Breast epithelium (tissue), 3 donors: Measurements from ENCODE around the gene ADAMTSL3.

Experiments
- CTCF ChIP-seq, 3 donors: fragments of 450-650 bp; IDR thresholded peaks; one replicate each; pipeline ENCODE4 v1.5.1; 2016 to 2017; ENCODE audit warnings: antibody characterized with exemption in 3 of 3, mild to moderate bottlenecking in 3 of 3, moderate library complexity in 3 of 3
- POLR2A ChIP-seq: fragments of 450-650 bp; IDR thresholded peaks from one replicate; pipeline ENCODE4 v1.6.1; 2016; ENCODE audit warnings: antibody characterized with exemption, mild to moderate bottlenecking, moderate library complexity
- POLR2AphosphoS5 ChIP-seq, 3 donors: sonication (generic); formaldehyde crosslinking; IDR thresholded peaks; one replicate each; pipeline ENCODE4 v1.6.1; 2017; ENCODE audit warnings: antibody characterized with exemption in 3 of 3

DNA sequence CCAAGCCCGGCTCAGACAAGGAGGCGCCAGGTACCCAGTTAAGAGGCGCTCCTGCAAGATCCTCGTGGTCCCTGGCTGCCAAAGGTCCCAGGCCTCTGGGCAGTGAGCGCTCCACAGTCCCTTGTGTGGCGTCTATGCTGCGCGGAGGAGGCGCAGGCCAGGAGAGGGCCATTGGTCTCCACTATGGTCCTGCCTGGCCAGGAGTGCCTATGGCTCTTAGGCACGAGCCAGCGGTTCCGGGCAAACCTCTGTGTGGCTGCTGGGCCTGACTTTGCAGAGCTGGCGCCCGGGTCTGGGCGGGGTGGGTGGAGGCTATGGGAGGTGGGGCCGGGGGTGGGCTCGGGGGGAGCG is 660 bp upstream of the ADAMTSL3 start:
- no peak for TF ChIP-seq CTCF (IDR thresholded peaks at IDR 0.05)
- TF ChIP-seq POLR2AphosphoS5 (IDR thresholded peaks at IDR 0.05), result no peak
- no peak for TF ChIP-seq POLR2A
